Transverse colon (tissue), 3 donors: Measurements from ENCODE around the gene ATR.

Experiments used
- CTCF ChIP-seq, 5 experiments: fragments of 200-600 bp in 3 of 5; fragments of 450-650 bp in 2 of 5; sonication (generic) in 3 of 5; IDR thresholded peaks; 1 replicate in 2 of 5; 2 replicates in 3 of 5; pipeline ENCODE4 v1.5.1; 2016 to 2017; ENCODE audit warnings: antibody characterized with exemption in 5 of 5, inconsistent platforms in 3 of 5, mild to moderate bottlenecking in 2 of 5, moderate library complexity in 1 of 5
- EP300 ChIP-seq: sonication (generic); formaldehyde crosslinking; IDR thresholded peaks from one replicate; pipeline ENCODE4 v1.6.1; 2017; ENCODE audit warnings: antibody characterized with exemption, low read depth
- POLR2A ChIP-seq: fragments of 450-650 bp; IDR thresholded peaks from one replicate; pipeline ENCODE4 v1.6.1; 2016; ENCODE audit warnings: antibody characterized with exemption, mild to moderate bottlenecking, moderate library complexity

- TF ChIP-seq EP300 (no peak), CTCF (IDR thresholded peaks at IDR 0.05) (peak in 1 of 5 experiments; percentile 9), POLR2A (no peak)
These were observed 131.2 kb downstream of the ATR start for GRCh38 chr3:142447301-142447851.
